ENCODE measurements around the gene AK1. TPM values are rescaled to one million over a fixed set of nuclear protein-coding genes. Genes with fewer than 3 reads are reported as not detected.

Gene AK1
- total RNA-seq (2022; extraction: Qiagen RNA extraction; ENCODE audit: low read depth) = 43.0 to 83.4 TPM (median 76.2 TPM) in 5 replicates

DNA sequence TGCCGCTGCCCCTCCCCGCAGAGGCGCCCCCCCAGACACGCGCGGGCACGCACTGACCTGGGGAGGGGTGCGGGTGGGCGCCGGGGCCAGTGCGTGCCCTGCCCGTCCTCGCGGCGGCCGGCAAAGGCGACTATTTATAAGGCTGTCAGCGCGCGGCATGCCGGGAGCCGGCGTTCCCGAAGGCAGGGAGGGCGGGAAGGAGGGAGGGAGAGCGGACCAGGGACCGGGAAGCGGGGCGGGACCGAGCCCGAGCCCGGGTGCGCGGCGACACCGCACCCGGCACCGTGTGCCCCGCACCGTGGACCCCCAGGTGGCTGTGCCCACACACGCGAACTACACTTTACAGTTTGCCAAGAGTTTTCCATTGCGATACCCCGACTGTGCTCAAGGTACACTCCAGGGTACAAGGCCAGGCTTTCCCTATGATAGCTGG, at the start of gene AK1:
AK1 (minus strand) TSS at position 110 of the 433 bp plus-strand sequence. CDS start 3,058 bp downstream, outside the sequence.

DNA sequence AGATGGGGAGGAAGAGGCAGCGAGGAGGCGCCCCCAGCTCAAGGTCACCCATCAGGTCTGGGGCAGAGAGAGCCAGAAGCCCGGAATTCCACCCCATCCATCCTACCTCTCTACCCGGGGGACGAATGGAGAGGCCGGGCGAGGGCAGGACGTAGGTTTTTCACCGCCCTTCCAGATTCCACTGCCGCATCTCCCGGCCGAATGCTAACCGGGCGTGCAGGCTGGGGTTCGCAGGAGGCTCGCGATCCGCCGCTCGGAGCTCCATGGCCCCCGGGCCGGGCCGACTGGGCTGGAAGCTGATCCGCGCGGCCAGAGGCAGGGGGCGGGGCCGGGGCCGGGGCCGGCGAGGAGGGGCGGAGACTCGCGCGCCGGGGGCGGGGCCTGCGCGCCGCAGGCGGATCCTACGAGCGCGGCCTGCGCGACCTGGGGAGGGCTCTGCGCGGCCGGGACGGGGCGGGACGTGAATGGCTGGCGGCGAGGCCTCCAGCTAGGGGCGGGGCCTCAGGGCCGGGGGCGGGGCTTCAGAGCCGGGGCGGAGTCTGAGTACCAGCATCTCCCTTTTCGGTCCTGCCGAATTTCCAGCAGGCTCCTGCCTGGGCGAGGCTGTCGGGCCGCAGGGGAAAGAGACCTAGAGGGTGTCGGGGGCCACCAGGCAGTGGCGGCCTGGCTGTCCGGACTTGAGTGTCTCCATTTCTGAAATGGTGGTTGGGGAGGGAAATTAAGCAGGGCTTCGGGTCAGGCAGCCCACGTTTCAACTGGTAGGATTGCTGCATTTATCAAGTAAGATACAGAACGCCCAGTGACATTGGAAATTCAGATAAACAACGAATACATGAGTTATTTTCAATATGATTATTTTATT, 39.5 kb upstream of the AK1 start, which contains the start of gene ST6GALNAC4:
ST6GALNAC4 (minus strand) TSS at position 322 of the 862 bp plus-strand sequence. CDS start 622 bp downstream, outside the sequence.

DNA sequence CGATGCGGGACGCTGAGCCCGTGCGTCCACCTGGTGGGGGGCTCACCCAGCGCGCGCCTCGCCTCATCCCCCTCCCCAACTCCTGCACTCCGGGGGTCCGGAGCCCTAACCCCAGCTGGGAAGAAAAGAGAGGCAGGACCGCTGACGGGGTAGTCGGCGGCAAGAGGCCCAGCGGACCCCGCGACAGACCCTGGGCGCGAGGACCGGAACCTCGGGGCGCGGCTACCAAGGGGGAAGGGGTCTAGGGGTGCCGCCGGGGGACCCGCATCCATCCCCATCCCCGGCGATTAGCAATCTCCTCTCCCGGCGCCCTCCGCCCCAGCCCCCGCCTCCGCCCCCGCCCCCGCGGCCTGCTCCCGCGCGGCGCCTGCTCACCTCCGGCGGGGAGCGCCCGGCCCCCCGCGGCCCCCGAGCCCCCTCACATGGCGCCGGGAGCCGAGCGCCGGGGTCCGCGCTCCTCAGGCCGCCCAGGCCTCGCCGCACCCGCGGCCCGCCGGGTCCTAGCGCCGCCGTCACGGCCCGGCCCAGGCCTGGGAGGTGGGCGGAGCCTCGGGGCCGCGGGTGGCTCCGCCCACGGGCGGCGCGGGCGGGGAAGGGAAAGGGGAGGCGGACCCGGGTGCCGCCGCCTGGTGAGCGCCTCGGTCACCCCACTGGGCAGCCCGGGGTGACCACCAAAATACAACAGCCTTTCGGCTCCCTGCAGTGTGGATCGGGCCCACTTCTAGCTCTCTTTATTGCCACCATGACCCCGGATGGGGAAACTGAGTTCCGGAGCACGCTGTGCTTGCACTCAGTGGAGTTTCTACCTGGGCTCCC, 21.9 kb upstream of the AK1 start, which contains the start of gene ST6GALNAC6:
ST6GALNAC6 (minus strand) TSS at position 476 of the 816 bp plus-strand sequence. CDS start 1,622 bp downstream, outside the sequence.

DNA sequence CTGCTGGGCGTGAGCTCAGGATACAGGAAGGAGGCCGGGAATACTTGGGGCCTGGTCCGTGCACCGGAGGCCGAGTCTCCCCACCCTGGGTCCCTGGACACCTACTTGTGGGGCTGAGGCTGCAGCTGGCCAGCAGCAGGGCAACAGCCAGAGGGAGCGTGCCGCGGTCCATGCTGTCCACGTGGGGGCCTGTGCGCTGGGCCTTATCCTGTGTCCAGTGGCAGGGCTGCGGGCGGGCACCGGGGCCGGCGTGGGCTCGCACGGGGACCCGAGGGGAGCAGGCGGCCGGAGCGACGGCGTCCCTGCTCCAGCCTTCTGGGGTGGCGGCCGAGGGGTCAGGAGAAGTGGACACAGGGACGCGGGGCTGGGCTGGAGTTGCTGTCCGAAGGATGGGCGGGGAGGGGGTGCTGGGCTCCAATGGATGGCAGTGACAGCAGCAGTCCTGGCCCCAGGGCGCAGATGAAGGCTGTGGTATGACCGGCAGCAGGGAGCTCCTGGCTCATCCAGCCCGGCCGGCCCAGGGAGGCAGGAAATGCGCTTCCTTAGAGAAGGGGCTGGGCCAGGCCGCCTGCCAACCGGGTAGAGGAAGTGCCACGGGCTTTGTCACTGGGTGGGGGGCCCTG, 23.2 kb downstream of the AK1 start, which contains the start of gene ENG:
ENG (minus strand) TSS at position 475 of the 623 bp plus-strand sequence; CDS start at position 172, 303 bp downstream.

Other genes starting within 250 kb of the AK1 start
- not detected in 5 replicates for gene CFAP157, start 170.7 kb downstream of the AK1 start, total RNA-seq (2022; extraction: Qiagen RNA extraction; ENCODE audit: low read depth)
- gene PTRH1, start 162.0 kb downstream of the AK1 start, total RNA-seq (2022; extraction: Qiagen RNA extraction; ENCODE audit: low read depth) = 14.7 to 19.9 TPM (median 18.1 TPM) in 5 replicates
- 0.08 TPM in 1 of 5 replicates, not detected in the others for gene TTC16, start 161.6 kb downstream of the AK1 start, total RNA-seq (2022; extraction: Qiagen RNA extraction; ENCODE audit: low read depth)
- 11.0 to 15.1 TPM (median 14.4 TPM) in 5 replicates for gene TOR2A, start 142.4 kb downstream of the AK1 start, total RNA-seq (2022; extraction: Qiagen RNA extraction; ENCODE audit: low read depth)
- 0.06 to 0.07 TPM in 2 of 5 replicates, not detected in the others for gene SH2D3C, start 99.0 kb downstream of the AK1 start, total RNA-seq (2022; extraction: Qiagen RNA extraction; ENCODE audit: low read depth)
- gene CDK9, start 91.6 kb downstream of the AK1 start, total RNA-seq (2022; extraction: Qiagen RNA extraction; ENCODE audit: low read depth) = 43.2 to 45.6 TPM (median 44.8 TPM) in 5 replicates
- gene FPGS, start 74.8 kb downstream of the AK1 start, total RNA-seq (2022; extraction: Qiagen RNA extraction; ENCODE audit: low read depth) = 44.8 to 50.7 TPM (median 47.6 TPM) in 5 replicates
- gene ENG, start 23.0 kb downstream of the AK1 start, total RNA-seq (2022; extraction: Qiagen RNA extraction; ENCODE audit: low read depth) = 0.12 to 0.29 TPM (median 0.16 TPM) in 5 replicates
- gene ST6GALNAC6, start 21.9 kb upstream of the AK1 start, total RNA-seq (2022; extraction: Qiagen RNA extraction; ENCODE audit: low read depth) = 17.8 to 24.7 TPM (median 20.3 TPM) in 5 replicates
- gene ST6GALNAC4, start 39.4 kb upstream of the AK1 start, total RNA-seq (2022; extraction: Qiagen RNA extraction; ENCODE audit: low read depth) = 13.8 to 20.6 TPM (median 18.1 TPM) in 5 replicates
- gene PIP5KL1, start 53.1 kb upstream of the AK1 start, total RNA-seq (2022; extraction: Qiagen RNA extraction; ENCODE audit: low read depth) = 1.3 to 3.3 TPM (median 1.8 TPM) in 5 replicates
- 36.4 to 43.7 TPM (median 41.9 TPM) in 5 replicates for gene DPM2, start 60.2 kb upstream of the AK1 start, total RNA-seq (2022; extraction: Qiagen RNA extraction; ENCODE audit: low read depth)
- gene EEIG1, start 103.3 kb upstream of the AK1 start, total RNA-seq (2022; extraction: Qiagen RNA extraction; ENCODE audit: low read depth) = 45.8 to 67.1 TPM (median 58.6 TPM) in 5 replicates
- 4.5 to 6.9 TPM (median 6.4 TPM) in 5 replicates for gene NAIF1, start 189.6 kb upstream of the AK1 start, total RNA-seq (2022; extraction: Qiagen RNA extraction; ENCODE audit: low read depth)
- gene SLC25A25, start 190.6 kb upstream of the AK1 start, total RNA-seq (2022; extraction: Qiagen RNA extraction; ENCODE audit: low read depth) = 7.2 to 8.7 TPM (median 8.0 TPM) in 5 replicates

All from A549 treated with GW870086 at 1 μM for 4 hours (cell line).